Suppressor macrophage treated with lipopolysaccharide for 1 hour (primary cell): ENCODE results near the gene LPCAT3.
A peak's percentile ranks its signal among the peaks of the same experiment; 100 is the strongest.
"Not testable (repeated sequence)": the region's sequence is repeated elsewhere in the genome, so short reads cannot be mapped to it uniquely, and the experiment has no call there.

ENCODE experiments used
- DNase-seq, 3 donors: peaks; one replicate each; pipeline ENCODE4 v3.0.0-alpha.2; 2020 to 2022

The LPCAT3 gene

GRCh38 chr12:7037411-7037810 lies 19.1 kb upstream of the LPCAT3 start:
- DNase-seq, result not testable (repeated sequence)

GRCh38 chr12:7035463-7035862 lies 17.2 kb upstream of the LPCAT3 start:
- no peak for DNase-seq

GRCh38 chr12:7034464-7034863 lies 16.2 kb upstream of the LPCAT3 start:
- no peak for DNase-seq

GRCh38 chr12:7032990-7033389 lies 14.7 kb upstream of the LPCAT3 start:
- DNase-seq, result no peak

DNA sequence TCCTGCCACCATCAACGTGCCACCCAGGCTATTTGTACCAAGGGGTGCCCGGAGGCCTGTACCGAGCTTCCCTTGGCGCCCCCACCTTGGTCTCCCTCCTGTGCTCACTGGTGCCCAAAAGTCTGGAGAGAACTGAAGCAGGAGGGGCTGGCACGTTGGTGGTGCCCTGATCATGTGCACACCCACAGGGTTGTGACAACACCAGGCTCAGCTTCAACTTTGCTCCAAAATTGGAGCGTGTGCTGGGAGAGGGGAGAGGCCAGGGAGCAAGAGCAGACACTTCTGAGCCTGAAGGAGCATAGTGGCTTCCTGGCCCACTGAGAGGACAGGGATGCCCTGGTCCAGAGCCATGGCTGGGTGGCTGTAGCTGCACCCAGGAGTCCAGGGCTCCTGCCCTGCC lies 13.0 kb upstream of the LPCAT3 start:
- DNase-seq, result no peak

DNA sequence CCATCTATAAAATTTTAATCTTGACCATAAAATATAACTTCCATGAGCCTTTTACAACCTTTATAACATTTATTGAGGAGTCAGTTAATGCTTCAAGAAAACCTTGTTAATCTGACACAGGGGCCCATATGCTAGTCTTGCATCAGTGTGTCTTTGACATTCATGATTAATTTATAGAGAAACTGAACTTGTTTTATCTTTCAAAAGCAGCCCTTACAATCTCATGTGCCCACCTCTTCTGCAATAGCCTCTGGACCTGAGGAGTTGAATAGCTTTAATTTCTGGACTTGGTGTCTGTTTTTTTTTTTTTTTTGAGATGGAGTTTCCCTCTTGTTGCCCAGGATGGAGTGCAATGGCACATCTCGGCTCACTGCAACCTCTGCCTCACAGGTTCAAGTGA lies 8.6 kb upstream of the LPCAT3 start:
- DNase-seq, result no peak

GRCh38 chr12:7023114-7023513 lies 4.8 kb upstream of the LPCAT3 start:
- DNase-seq, result no peak

- DNase-seq, result peak; percentile 21 to 62 (median 48)
Observed at GRCh38 chr12:7021956-7022355, 3.7 kb upstream of the LPCAT3 start.

DNA sequence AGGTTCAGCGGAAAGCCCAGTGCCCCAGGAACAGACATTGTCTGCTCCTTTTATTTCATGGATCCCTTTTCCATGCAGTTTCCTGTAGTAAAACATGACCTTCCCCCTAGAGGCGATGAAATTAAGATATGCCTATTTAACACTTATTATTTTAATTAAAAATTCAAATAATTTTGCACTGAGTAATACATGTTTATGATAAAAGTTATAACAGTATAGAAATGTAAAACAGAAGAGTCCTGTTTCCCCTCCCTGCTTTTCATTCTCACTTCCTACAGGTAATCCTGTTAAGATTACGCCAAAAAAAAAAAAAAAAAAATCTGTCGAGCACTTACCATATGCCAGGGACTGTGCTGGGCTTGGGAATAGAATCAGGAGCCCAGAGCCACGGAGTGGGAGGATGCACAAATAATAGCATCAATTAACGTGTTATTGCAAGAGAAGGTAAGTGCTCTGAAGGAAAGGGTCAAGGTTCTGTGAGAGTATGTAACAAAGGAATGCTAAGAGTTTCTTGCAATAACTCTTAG lies 830 bp upstream of the LPCAT3 start:
- DNase-seq, result no peak

DNA sequence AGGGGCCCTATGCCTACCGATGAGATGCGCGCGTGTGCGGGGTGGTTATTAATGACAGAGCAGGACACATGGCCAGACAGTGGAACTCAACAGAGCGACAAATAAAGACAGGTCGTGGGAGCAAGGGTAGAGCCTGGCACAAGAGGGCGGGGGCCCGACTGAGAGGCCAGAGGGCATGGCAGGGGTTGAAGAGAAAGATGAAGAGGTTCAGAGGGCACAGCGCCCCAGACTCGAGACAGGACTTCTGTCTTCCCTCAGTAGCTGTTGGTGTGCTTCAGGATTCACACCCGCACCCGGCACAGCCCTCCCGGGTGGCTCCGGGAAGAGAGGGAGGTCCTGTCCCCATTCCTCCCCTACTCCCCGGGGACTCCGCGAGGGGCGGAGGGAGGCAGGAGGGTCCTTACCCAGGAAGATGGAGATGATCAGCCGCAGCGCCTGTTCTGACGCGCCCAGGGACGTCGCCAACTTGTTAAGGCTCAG lies 366 bp downstream of the LPCAT3 start:
- DNase-seq, result peak; percentile 22 to 39 (median 26)

DNA sequence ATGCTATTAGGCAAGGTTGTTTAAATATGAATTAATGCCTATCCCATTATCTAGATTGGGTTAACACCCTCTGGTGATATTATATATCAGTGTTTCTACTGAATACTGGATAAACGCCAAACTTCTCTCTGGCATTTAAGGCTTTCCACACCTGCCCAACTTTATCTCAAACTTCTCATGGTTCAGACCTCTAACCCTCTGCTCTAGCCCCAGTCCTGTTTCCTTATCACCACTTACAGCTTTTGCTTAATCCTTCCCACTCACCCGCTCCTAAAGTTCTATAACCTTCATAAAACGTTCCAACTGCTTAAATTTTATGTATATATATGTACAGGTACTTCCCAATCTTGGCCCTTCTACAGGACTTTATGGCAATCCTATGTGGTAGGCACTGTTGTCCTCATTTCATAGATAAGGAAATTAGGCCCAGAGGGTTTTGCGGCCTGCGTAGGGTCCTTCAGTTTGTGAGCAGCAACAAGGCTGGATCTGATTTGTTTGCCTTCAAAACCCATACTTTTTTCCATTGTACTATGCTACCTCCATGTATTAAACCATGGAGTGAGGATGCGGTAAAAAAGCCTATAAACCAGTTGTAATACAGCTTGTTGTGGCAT lies 1.2 kb downstream of the LPCAT3 start:
- no peak for DNase-seq

DNA sequence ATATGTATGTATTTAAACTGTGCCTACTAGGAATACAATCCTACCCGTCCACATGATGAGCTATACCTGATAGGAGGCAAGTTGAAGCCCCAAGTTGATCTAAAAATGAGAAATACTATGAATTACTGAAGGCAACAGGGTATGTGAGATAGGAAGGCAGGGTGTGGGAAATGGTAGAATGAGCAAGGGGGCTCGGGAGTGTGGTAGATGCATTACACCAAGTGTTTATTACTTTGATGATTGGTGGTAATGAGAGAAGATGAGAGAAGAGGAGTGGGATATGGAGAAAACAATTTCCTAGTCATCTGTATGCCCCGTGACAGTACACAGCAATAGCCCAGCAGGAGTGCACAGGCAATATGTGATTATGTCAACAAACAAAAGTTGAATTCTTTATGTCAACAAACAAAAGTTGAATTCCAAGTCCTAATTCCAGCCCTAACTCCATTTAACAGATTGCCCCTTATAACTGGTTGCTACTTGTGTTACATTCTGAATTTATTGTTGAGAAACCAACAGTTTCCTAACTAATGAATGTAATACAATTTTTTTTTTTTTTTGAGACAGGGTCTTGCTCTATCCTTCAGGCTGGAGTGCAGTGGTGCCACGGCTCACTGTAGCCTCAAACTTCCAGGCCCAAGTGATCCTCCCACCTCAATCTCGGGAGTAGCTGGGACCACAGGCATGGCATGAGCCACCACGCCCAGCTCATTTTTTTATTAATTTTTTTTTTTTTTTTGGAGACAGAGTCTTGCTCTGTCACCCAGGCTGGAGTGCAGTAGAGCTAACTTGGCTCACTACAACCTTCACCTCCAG lies 2.5 kb downstream of the LPCAT3 start:
- DNase-seq, result no peak

GRCh38 chr12:7013101-7013500 lies 5.2 kb downstream of the LPCAT3 start:
- DNase-seq, result no peak

DNA sequence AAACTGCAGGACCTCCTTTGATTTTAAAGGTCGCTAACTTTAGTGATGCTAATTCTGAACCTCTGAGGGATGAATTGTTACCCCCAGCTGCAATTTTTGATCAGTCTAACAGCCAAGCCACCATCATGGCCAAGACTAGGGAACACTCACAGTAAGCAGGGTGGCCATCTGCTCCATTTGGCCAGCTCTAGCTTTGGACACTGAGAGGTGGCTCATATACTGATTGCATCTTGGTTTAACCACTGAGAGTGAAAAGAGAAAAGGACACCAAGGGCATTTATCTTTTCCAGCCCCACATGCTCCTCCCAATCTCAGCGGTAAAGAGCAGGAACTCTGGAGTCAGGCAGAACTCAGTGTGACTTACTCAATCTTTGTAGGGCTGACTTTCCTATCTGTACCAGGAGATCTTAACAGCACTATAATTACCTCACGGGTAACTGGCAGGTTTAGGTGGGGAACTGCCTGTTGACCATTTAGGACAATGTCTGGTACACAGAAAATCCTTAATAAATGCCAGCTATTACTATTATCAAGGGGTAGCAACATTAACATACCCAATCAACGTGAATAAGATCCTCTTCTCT lies 6.2 kb downstream of the LPCAT3 start:
- DNase-seq, result no peak

DNA sequence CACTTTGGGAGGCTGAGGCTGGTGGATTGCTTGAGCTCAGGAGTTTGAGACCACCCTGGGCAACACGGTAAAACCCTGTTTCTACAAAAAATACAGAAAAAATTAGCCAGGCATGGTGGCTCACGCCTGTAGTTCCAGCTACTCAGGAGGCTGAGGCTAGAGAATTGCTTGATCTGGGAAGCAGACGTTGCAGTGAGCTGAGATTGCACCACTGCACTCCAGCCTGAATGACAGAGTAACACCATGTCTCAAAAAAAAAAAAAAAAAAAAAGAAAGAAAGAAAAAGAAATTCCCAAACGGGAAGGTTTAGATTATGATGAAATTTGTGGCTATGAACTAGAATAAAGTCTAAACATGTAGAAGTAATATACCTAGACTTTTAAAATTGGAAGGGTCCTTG lies 6.9 kb downstream of the LPCAT3 start:
- DNase-seq, result not testable (repeated sequence)

GRCh38 chr12:7009512-7009911 lies 8.8 kb downstream of the LPCAT3 start:
- no peak for DNase-seq

GRCh38 chr12:7008864-7009263 lies 9.4 kb downstream of the LPCAT3 start:
- no peak for DNase-seq

DNA sequence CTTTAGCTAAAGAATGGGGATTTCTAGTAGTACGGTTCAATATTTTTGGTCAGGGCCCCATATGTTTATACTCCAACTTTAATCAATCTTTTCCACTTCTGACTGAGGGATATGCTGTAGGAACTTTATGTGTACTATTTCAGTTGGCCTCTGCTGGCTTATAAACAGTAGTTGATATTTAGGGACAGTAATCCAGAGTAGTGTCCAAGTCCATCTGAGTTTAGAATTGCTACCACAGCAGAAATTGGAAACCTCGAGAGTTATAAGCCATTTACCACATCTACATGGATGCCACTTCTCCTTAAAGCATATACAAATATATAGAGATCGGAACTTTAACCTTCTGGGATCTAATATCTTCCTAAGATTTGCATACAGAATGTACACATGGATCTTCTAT lies 11.6 kb downstream of the LPCAT3 start:
- DNase-seq, result no peak

- peak; percentile 11 to 44 (median 40) for DNase-seq
Observed at GRCh38 chr12:7005311-7005710, 13.0 kb downstream of the LPCAT3 start.

- DNase-seq, result no peak
Observed at GRCh38 chr12:7004840-7005239, 13.4 kb downstream of the LPCAT3 start.

GRCh38 chr12:7004287-7004803 lies 13.9 kb downstream of the LPCAT3 start:
- DNase-seq, result no peak

DNA sequence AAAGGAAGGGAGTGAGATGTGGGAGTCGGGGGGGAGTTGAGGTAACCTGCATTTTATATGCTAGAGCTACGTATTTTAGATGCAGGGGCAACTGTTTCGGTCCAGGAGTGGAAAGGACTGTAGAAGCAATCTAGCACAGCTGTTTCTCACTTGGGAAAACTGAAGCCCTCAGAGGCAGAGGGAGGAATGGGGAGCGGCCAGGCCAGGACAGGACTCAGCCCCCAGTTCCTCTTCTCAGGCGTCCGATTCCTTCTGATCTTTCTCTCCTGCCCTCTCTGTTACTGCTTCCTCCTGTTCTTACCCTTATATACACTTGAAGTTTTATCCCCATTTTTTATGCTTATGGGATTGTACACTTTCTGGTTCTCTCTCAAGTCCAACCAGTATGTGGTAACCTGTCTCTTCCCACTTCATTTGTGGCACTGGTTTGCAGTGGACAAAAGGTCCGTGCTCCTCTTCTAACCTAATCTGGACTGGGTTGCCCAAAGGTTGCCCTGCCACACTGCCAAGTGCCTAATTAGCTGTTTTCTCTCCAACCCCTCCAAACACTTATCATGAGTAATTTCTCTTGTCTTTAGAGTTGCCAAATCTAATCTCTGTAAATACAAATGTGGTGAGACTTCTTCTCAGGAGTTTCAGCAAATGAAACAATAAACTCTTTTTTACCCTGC lies 16.2 kb downstream of the LPCAT3 start:
- peak; percentile 21 to 26 (median 21) for DNase-seq
